ENCODE measurements around the gene FBRS.

FBRS gene

GRCh38 chr16:30669026-30669902 lies 11.0 kb downstream of the FBRS start:
- no peak for TF ChIP-seq FOXM1 (IDR thresholded peaks at IDR 0.05; ENCODE audit: borderline replicate concordance, low read depth)
- no peak for TF ChIP-seq TCF12 (IDR thresholded peaks at IDR 0.05; ENCODE audit: low read depth)
- no peak for TF ChIP-seq RAD21 (IDR thresholded peaks at IDR 0.05; ENCODE audit: low read depth)
- TF ChIP-seq USF1 (IDR thresholded peaks at IDR 0.05) = no peak
- TF ChIP-seq CREB1 (IDR thresholded peaks at IDR 0.05; ENCODE audit: low read depth) = no peak
- TF ChIP-seq ZBTB7A (IDR thresholded peaks at IDR 0.05; ENCODE audit: low read depth) = no peak
- TF ChIP-seq EGR1 (IDR thresholded peaks at IDR 0.05) = no peak
- no peak for TF ChIP-seq NFIC (IDR thresholded peaks at IDR 0.05)
- no peak for TF ChIP-seq EP300 (IDR thresholded peaks at IDR 0.05; ENCODE audit: borderline replicate concordance)
- no peak for TF ChIP-seq TEAD4 (IDR thresholded peaks at IDR 0.05)
- no peak for TF ChIP-seq TAF1 (IDR thresholded peaks at IDR 0.05; ENCODE audit: low read depth)
- no peak for TF ChIP-seq CEBPB (IDR thresholded peaks at IDR 0.05)
- TF ChIP-seq REST (IDR thresholded peaks at IDR 0.05; ENCODE audit: low read depth) = no peak
- TF ChIP-seq MAX (IDR thresholded peaks at IDR 0.05) = no peak

GRCh38 chr16:30669903-30670824 lies 11.9 kb downstream of the FBRS start:
- TF ChIP-seq YY1 (IDR thresholded peaks at IDR 0.05; ENCODE audit: low read depth) (no peak), MAX (IDR thresholded peaks at IDR 0.05) (no peak), FOXM1 (IDR thresholded peaks at IDR 0.05; ENCODE audit: borderline replicate concordance, low read depth) (no peak), REST (IDR thresholded peaks at IDR 0.05; ENCODE audit: low read depth) (no peak), USF1 (IDR thresholded peaks at IDR 0.05) (no peak), NFIC (IDR thresholded peaks at IDR 0.05) (no peak), TEAD4 (IDR thresholded peaks at IDR 0.05) (no peak)

GRCh38 chr16:30675143-30675542 lies 16.9 kb downstream of the FBRS start:
- TF ChIP-seq USF1 (IDR thresholded peaks at IDR 0.05) = no peak
- TF ChIP-seq CREB1 (IDR thresholded peaks at IDR 0.05; ENCODE audit: low read depth) = no peak
- no peak for TF ChIP-seq NFIC (IDR thresholded peaks at IDR 0.05)
- TF ChIP-seq YY1 (IDR thresholded peaks at IDR 0.05; ENCODE audit: low read depth) = no peak
- no peak for TF ChIP-seq TCF12 (IDR thresholded peaks at IDR 0.05; ENCODE audit: low read depth)
- no peak for TF ChIP-seq EP300 (IDR thresholded peaks at IDR 0.05; ENCODE audit: borderline replicate concordance)
- TF ChIP-seq EGR1 (IDR thresholded peaks at IDR 0.05) = no peak
- TF ChIP-seq TAF1 (IDR thresholded peaks at IDR 0.05; ENCODE audit: low read depth) = no peak
- TF ChIP-seq ZBTB7A (IDR thresholded peaks at IDR 0.05; ENCODE audit: low read depth) = no peak
- TF ChIP-seq TEAD4 (IDR thresholded peaks at IDR 0.05) = no peak
- no peak for TF ChIP-seq REST (IDR thresholded peaks at IDR 0.05; ENCODE audit: low read depth)
- TF ChIP-seq FOXM1 (IDR thresholded peaks at IDR 0.05; ENCODE audit: borderline replicate concordance, low read depth) = no peak
- no peak for TF ChIP-seq RAD21 (IDR thresholded peaks at IDR 0.05; ENCODE audit: low read depth)
- TF ChIP-seq MAX (IDR thresholded peaks at IDR 0.05) = no peak
- no peak for TF ChIP-seq CEBPB (IDR thresholded peaks at IDR 0.05)

All from Ishikawa (cell line).